Measurements from ENCODE around the gene MCUR1.
"Not testable (repeated sequence)": the region's sequence is repeated elsewhere in the genome, so short reads cannot be mapped to it uniquely, and the experiment has no call there.

GRCh38 chr6:13850690-13851089, 36.3 kb upstream of the MCUR1 start:
- TF ChIP-seq CTCF (conservative IDR thresholded peaks at IDR 0.05 in 1 of 2, IDR thresholded peaks at IDR 0.05 in 1 of 2; ENCODE audit: low read depth in 1 of 2, low read length in 2 of 2); EZH2 (IDR thresholded peaks at IDR 0.05; ENCODE audit: low read length, missing control alignments): not testable (repeated sequence)

All from fibroblast of lung (primary cell).